GM12872 (cell line): ENCODE results near the gene NCAPD3.
A peak's percentile ranks its signal among the peaks of the same experiment; 100 is the strongest.

ENCODE experiments used
- CTCF ChIP-seq: IDR thresholded peaks from 3 replicates; pipeline ENCODE4 v1.5.1; 2011; ENCODE audit warnings: low read depth, mild to moderate bottlenecking, low read length, moderate library complexity; ENCODE audit not compliant: insufficient read depth

Gene NCAPD3

DNA sequence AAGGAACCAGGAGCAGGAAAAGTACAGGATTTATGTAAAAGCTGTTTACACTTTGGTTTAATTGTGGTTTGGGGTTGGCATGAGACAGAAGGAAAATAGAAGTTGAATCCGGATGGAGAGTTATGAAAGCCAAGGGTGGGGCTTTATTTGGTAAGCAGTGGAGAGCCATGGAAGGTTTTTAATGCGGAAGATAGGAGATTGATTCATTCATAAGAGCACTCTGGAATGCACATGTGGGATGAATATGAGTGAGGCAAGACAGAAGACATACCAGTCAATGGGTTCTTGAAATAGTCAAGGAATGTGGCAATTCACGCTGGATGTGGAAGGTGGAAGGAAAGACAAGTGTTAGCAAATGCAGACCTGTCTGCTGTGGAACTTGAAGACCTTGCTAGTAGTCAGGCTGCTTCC is 43.1 kb upstream of the NCAPD3 start:
- TF ChIP-seq CTCF = no peak

GRCh38 chr11:134266440-134266839 is 42.7 kb upstream of the NCAPD3 start:
- TF ChIP-seq CTCF = no peak

GRCh38 chr11:134264966-134265764 is 41.4 kb upstream of the NCAPD3 start:
- TF ChIP-seq CTCF = no peak

DNA sequence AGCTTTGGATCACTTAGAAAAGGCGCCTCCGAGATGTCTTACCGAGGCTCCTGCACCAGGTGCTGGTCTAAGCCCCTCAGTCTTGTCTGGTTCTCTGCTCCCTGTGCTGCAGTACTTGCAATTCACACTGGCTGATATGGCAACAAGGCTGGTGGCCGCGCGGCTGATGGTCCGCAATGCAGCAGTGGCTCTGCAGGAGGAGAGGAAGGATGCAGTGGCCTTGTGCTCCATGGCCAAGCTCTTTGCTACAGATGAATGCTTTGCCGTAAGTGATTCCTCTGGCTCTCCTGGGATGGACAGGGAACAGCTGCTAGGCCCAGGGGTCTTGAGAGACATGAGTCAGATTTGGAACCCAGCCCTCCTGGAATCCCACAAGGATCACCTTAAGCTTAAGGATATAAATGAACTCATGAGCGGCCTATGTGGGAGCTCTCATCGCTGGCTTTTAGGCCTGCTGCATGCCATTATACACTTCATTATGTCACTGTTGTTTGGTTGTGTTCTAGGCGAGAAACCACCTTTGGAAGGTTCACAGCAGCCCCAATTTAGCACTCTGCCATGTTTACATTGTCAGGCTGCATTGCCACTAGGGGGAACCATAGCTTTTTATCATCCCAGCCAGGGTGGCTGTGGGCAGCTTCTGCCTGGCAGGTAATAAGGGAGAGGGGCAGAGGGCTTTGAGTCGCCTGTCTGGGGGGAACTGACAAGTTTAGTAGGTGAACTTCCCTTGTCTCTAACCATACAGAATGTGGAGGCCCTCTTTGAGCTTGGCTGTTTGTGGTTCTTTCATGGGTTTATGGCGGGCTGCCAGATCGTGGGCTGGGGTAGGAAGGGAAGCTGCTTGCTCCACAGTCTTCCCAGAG is 38.1 kb upstream of the NCAPD3 start:
- TF ChIP-seq CTCF = peak; percentile 65

- no peak for TF ChIP-seq CTCF
Observed at GRCh38 chr11:134260983-134261382, 37.2 kb upstream of the NCAPD3 start.

DNA sequence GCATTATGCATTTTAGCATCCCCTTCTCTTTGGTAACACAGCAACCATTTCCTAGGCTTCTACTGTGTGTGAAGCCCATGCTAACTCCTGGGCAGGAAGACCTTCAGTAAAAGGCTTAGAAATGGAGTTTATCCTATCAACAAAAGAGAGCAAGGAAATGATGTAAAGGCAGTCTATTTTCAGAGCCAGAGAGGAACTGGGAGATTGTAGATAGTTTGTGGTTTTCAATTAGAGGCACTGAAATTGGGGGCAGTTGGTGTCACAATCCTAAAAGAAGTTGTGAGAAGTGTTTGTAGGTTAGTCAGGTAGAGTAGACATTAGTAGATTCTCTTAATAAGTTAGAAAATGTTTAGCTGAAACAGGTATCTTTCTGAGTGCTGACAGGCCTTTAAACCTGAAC is 36.7 kb upstream of the NCAPD3 start:
- TF ChIP-seq CTCF = no peak

DNA sequence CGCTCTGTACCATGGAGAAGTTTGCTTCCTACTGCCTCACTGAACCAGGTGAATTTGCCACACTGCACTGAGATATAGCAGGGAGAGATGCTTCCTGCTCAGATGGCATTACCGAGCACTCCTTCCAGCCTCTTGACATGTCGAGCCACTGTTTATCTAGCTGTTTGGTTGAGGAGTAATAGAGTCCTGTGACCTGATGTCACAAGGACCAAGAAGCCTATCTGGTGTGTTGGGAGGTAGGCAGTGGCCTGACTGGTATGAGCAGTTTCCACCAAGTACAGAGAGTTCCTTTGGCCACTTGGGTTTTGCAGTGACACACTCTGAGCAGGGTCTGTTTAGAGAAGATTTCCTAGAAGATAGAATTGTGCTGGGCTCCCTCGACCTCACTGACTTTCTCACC is 34.8 kb upstream of the NCAPD3 start:
- no peak for TF ChIP-seq CTCF
